ENCODE data around the gene C3orf18.
"Not testable (repeated sequence)": the region's sequence is repeated elsewhere in the genome, so short reads cannot be mapped to it uniquely, and the experiment has no call there.

C3orf18 gene

GRCh38 chr3:50517721-50518206 lies 49.8 kb downstream of the C3orf18 start:
- no peaks in the 10 kb centered on the region for H3K9me3 ChIP-seq (ENCODE audit: control insufficient read depth, insufficient read depth, low read length)
- peaks cover 60% of the 10 kb centered on the region for H3K4me1 ChIP-seq (ENCODE audit: control insufficient read depth, insufficient read depth, low read length)
- H3K9ac ChIP-seq (ENCODE audit: low read depth, low read length) = no peak overlapping the region
- H3K27me3 ChIP-seq (ENCODE audit: control insufficient read depth, insufficient read depth, low read length) = no peaks in the 10 kb centered on the region
- H3K27ac ChIP-seq (ENCODE audit: low read depth, low read length) = no peak overlapping the region
- no peak overlapping the region for H3K4me3 ChIP-seq (ENCODE audit: low read depth, low read length)
- no peaks in the 10 kb centered on the region for H3K36me3 ChIP-seq (ENCODE audit: control insufficient read depth, insufficient read depth, low read length)

GRCh38 chr3:50516440-50516871 lies 51.1 kb downstream of the C3orf18 start:
- H3K36me3 ChIP-seq (ENCODE audit: control insufficient read depth, insufficient read depth, low read length) = no peaks in the 10 kb centered on the region
- peak overlapping the region; percentile 10; the same call in 1 of the 2 replicates for H3K4me3 ChIP-seq (ENCODE audit: low read depth, low read length)
- no peaks in the 10 kb centered on the region for H3K27me3 ChIP-seq (ENCODE audit: control insufficient read depth, insufficient read depth, low read length)
- H3K9me3 ChIP-seq (ENCODE audit: control insufficient read depth, insufficient read depth, low read length) = no peaks in the 10 kb centered on the region
- no peak overlapping the region for H3K9ac ChIP-seq (ENCODE audit: low read depth, low read length)
- peaks cover 50% of the 10 kb centered on the region for H3K4me1 ChIP-seq (ENCODE audit: control insufficient read depth, insufficient read depth, low read length)
- peak overlapping the region; percentile 80 for H3K27ac ChIP-seq (ENCODE audit: low read depth, low read length)

- H3K9ac ChIP-seq (ENCODE audit: low read depth, low read length) = no peak overlapping the region
- no peaks in the 10 kb centered on the region for H3K27me3 ChIP-seq (ENCODE audit: control insufficient read depth, insufficient read depth, low read length)
- no peaks in the 10 kb centered on the region for H3K9me3 ChIP-seq (ENCODE audit: control insufficient read depth, insufficient read depth, low read length)
- H3K36me3 ChIP-seq (ENCODE audit: control insufficient read depth, insufficient read depth, low read length) = no peaks in the 10 kb centered on the region
- H3K27ac ChIP-seq (ENCODE audit: low read depth, low read length) = peak overlapping the region; percentile 80
- peaks cover 43% of the 10 kb centered on the region for H3K4me1 ChIP-seq (ENCODE audit: control insufficient read depth, insufficient read depth, low read length)
- H3K4me3 ChIP-seq (ENCODE audit: low read depth, low read length) = peak overlapping the region; percentile 34; the same call in 1 of the 2 replicates
Measured at GRCh38 chr3:50515565-50516439, 51.7 kb downstream of the C3orf18 start.

DNA sequence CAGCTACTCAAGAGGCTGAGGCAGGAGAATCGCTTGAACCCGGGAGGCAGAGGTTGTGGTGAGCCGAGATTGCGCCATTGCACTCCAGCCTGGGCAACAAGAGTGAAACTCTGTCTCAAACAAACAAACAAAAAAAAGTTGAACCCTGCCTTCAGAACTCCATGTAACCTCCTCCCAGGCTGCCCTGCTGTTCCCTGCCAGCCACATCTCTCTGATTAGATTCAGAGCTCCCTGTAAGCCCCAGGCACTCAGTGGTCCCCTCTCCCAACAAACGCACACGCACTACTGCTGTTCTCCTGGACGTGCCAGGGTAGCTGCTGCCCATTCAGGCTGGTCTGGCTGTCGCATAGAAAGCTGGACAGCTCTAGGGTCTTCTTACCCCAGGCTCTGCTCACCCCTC lies 54.6 kb downstream of the C3orf18 start:
- H3K9me3 ChIP-seq (ENCODE audit: control insufficient read depth, insufficient read depth, low read length); H3K36me3 ChIP-seq (ENCODE audit: control insufficient read depth, insufficient read depth, low read length); H3K27me3 ChIP-seq (ENCODE audit: control insufficient read depth, insufficient read depth, low read length); H3K27ac ChIP-seq (ENCODE audit: low read depth, low read length); H3K9ac ChIP-seq (ENCODE audit: low read depth, low read length); H3K4me3 ChIP-seq (ENCODE audit: low read depth, low read length): not testable (repeated sequence)
- peaks cover 29% of the 10 kb centered on the region for H3K4me1 ChIP-seq (ENCODE audit: control insufficient read depth, insufficient read depth, low read length)

GRCh38 chr3:50512131-50512530 lies 55.4 kb downstream of the C3orf18 start:
- Histone ChIP-seq H3K9me3 (ENCODE audit: control insufficient read depth, insufficient read depth, low read length) (no peaks in the 10 kb centered on the region), H3K4me3 (ENCODE audit: low read depth, low read length) (no peak overlapping the region), H3K9ac (ENCODE audit: low read depth, low read length) (no peak overlapping the region), H3K36me3 (ENCODE audit: control insufficient read depth, insufficient read depth, low read length) (no peaks in the 10 kb centered on the region), H3K4me1 (ENCODE audit: control insufficient read depth, insufficient read depth, low read length) (peaks cover 22% of the 10 kb centered on the region), H3K27ac (ENCODE audit: low read depth, low read length) (no peak overlapping the region), H3K27me3 (ENCODE audit: control insufficient read depth, insufficient read depth, low read length) (no peaks in the 10 kb centered on the region; the same call in 1 of the 2 replicates)

DNA sequence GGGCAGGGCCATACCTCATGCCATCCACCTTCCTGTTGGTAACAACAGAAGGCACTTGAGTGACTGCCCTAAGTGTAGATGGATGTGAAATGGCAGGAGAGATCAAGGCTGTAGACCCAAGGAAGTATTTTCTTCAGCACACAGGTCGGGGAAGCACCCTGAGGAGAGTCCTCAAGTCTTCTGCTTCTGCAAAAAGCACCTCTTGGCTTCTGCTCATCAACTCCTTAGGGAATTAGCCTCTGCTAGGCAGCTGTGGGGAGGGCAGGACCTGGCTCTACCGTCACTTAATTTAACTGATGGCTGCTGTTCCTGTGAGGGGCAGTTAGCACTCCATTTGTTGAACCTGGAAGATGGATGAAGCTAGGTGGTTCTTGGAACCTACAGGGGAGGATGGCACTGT lies 57.2 kb downstream of the C3orf18 start:
- no peaks in the 10 kb centered on the region for H3K9me3 ChIP-seq (ENCODE audit: control insufficient read depth, insufficient read depth, low read length)
- H3K4me1 ChIP-seq (ENCODE audit: control insufficient read depth, insufficient read depth, low read length) = peaks cover 5% of the 10 kb centered on the region
- H3K4me3 ChIP-seq (ENCODE audit: low read depth, low read length) = no peak overlapping the region
- peaks cover 4% of the 10 kb centered on the region; the same call in 1 of the 2 replicates for H3K27me3 ChIP-seq (ENCODE audit: control insufficient read depth, insufficient read depth, low read length)
- H3K27ac ChIP-seq (ENCODE audit: low read depth, low read length) = no peak overlapping the region
- no peak overlapping the region for H3K9ac ChIP-seq (ENCODE audit: low read depth, low read length)
- no peaks in the 10 kb centered on the region for H3K36me3 ChIP-seq (ENCODE audit: control insufficient read depth, insufficient read depth, low read length)

- no peaks in the 10 kb centered on the region for H3K4me1 ChIP-seq (ENCODE audit: control insufficient read depth, insufficient read depth, low read length)
- no peak overlapping the region for H3K9ac ChIP-seq (ENCODE audit: low read depth, low read length)
- H3K9me3 ChIP-seq (ENCODE audit: control insufficient read depth, insufficient read depth, low read length) = no peaks in the 10 kb centered on the region
- peaks cover 10% of the 10 kb centered on the region; the same call in 1 of the 2 replicates for H3K27me3 ChIP-seq (ENCODE audit: control insufficient read depth, insufficient read depth, low read length)
- no peak overlapping the region for H3K4me3 ChIP-seq (ENCODE audit: low read depth, low read length)
- H3K36me3 ChIP-seq (ENCODE audit: control insufficient read depth, insufficient read depth, low read length) = no peaks in the 10 kb centered on the region
- no peak overlapping the region for H3K27ac ChIP-seq (ENCODE audit: low read depth, low read length)
Measured at GRCh38 chr3:50509715-50510114, 57.8 kb downstream of the C3orf18 start.

GRCh38 chr3:50508821-50509220 lies 58.7 kb downstream of the C3orf18 start:
- Histone ChIP-seq H3K4me1 (ENCODE audit: control insufficient read depth, insufficient read depth, low read length) (no peaks in the 10 kb centered on the region), H3K36me3 (ENCODE audit: control insufficient read depth, insufficient read depth, low read length) (no peaks in the 10 kb centered on the region), H3K9ac (ENCODE audit: low read depth, low read length) (no peak overlapping the region), H3K4me3 (ENCODE audit: low read depth, low read length) (no peak overlapping the region), H3K9me3 (ENCODE audit: control insufficient read depth, insufficient read depth, low read length) (no peaks in the 10 kb centered on the region), H3K27ac (ENCODE audit: low read depth, low read length) (no peak overlapping the region), H3K27me3 (ENCODE audit: control insufficient read depth, insufficient read depth, low read length) (peaks cover 19% of the 10 kb centered on the region)
